ENCODE data around the gene PPP1R3A. TPM values are rescaled to one million over a fixed set of nuclear protein-coding genes. Genes with fewer than 3 reads are reported as not detected.

The PPP1R3A gene
- polyA plus RNA-seq, 3 donors from 2014 or later: not detected

DNA sequence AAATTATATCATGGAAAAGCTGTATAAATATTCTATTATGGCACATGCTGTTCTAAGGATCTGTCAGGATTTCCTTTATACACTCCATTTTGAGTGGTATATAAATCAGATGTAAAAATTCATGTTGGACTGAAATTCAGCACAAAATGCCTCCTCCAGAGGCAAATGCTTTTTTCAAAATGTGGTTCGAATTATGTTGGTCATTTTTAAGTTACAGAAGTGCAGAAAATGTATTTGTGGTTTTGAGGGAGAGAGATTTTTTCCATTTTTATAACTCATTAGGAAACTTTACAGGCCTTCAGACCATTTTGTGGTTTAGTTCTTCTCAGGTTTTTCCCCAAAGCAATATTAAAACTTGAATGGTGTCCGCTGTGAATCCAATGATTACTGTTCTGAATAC lies 2.9 kb downstream of the PPP1R3A start:
- H3K4me3 Mint-ChIP-seq: no peak overlapping the region
- peaks cover 4 to 11% (median 8%) of the 10 kb centered on the region in 6 donors for H3K9me3 Mint-ChIP-seq
- no peaks in the 10 kb centered on the region for H3K27me3 Mint-ChIP-seq (ENCODE audit: low read depth in 3 of 3)
- H3K36me3 Mint-ChIP-seq: no peaks in the 10 kb centered on the region
- no peak for DNase-seq
- no peaks in the 10 kb centered on the region for H3K4me1 Mint-ChIP-seq
- H3K27ac Mint-ChIP-seq: no peak overlapping the region

DNA sequence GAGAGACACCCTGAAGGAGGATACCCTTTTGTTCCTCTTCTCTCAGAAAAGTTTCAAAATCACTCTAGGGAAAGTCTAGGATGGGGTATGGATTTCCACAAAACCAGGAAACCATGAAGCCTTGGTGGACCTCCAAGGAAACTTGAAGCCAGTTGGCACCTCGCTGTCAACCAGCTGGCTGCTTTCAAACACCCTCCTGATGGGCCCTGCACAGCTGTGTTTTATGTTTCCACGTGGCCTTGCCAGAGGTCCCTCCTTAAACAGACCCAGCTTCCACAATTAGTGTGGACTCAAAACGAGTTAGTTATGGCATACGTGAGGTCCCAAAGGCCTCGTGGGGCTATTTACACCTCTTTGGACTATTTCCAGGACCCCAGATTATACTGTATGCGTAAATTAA lies 5.9 kb downstream of the PPP1R3A start:
- Mint-ChIP-seq H3K36me3 (no peaks in the 10 kb centered on the region), H3K27me3 (ENCODE audit: low read depth in 3 of 3) (peaks cover 0 to 3% (median 0%) of the 10 kb centered on the region in 3 donors), H3K27ac (no peak overlapping the region), H3K9me3 (peaks cover 3 to 13% (median 6%) of the 10 kb centered on the region in 6 donors), H3K4me3 (no peak overlapping the region), H3K4me1 (no peaks in the 10 kb centered on the region)
- DNase-seq: no peak

DNA sequence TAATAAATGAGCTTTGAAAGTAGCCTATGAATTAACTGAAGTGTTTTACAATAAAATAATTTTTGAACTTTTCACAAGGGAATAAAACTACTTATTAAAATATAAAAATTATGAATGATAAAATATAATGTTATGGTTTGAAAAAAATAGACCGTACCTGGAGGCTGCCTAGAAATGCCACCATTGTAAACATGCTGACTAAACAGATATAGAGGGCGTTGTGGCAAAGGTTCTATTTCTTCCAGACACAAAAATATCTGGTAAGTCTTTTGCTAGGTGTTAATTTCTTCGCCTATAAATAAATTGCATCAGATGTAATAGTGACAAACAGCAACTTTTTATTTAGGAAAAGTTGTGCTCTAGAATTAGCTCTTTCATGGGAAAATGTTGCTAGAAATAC lies 11.2 kb downstream of the PPP1R3A start:
- H3K4me1 Mint-ChIP-seq: no peaks in the 10 kb centered on the region
- no peak for DNase-seq

DNA sequence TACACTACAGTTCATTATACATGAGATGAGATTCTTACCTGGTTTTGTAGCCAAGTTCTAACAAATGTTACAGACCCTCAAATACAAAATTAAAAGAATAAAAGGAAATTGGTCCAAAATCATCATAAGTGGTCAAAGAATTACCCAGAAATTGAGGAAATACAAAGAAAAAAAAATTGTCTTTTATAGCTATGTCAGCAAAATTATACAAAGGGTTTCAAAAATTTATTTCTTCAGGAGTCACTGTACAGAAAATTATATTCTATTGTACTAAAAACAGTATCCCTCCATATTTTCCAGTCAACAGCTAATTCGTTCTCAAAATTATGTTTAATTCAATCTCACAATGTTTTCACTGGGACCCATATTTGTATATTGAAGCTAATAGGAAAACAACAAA lies 14.3 kb downstream of the PPP1R3A start:
- DNase-seq: no peak
- peaks cover 3 to 14% (median 6%) of the 10 kb centered on the region in 6 donors for H3K9me3 Mint-ChIP-seq
- H3K36me3 Mint-ChIP-seq: no peaks in the 10 kb centered on the region
- H3K4me3 Mint-ChIP-seq: no peak overlapping the region
- H3K27me3 Mint-ChIP-seq (ENCODE audit: low read depth in 3 of 3): no peaks in the 10 kb centered on the region
- no peak overlapping the region for H3K27ac Mint-ChIP-seq
- H3K4me1 Mint-ChIP-seq: no peaks in the 10 kb centered on the region

More for the DNA sequence above, 11.2 kb downstream of the PPP1R3A start:
- Mint-ChIP-seq H3K27ac (no peak overlapping the region), H3K36me3 (no peaks in the 10 kb centered on the region), H3K27me3 (ENCODE audit: low read depth in 3 of 3) (peaks cover 0 to 3% (median 0%) of the 10 kb centered on the region in 3 donors), H3K4me3 (no peak overlapping the region), H3K9me3 (peaks cover 5 to 19% (median 8%) of the 10 kb centered on the region in 6 donors)

DNA sequence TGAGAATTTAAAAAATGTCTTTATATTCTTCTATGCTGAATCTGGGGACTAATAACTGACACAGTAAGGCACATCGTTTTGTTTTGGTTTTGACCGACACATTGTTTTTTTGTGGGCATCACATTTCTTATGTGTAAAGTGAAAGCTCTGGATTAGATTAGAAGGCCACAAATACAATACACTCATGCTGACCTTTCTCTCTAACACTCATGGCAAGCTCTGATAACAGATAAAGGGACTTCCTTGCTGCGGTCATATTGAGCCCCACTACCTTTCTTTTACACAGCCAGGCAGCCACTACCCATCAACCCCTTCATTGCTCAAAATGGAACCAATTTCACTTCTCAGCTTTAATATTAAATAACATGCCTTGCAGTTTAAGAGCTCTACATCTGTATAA lies 26.0 kb downstream of the PPP1R3A start:
- H3K9me3 Mint-ChIP-seq: peaks cover 0 to 42% (median 18%) of the 10 kb centered on the region in 6 donors
- DNase-seq: no peak

DNA sequence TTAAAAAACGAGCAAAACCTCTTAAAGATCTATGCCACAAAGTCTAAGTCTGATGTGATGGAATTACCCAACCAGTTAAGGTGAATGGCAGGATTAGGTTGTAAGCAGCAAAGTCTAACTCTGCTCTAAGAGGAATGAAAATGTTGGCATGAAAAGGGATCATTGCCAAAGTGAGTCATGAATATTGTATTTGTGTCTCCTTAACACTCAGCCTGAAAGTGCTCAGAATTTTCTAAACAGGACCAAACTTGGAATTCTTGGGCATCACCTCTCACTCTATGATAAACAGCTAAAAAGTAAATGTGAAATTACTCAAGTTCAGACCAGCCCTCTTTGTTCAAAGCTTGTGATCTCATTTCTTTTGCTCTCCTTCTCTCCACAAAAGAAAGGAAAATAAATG lies 27.0 kb downstream of the PPP1R3A start:
- no peaks in the 10 kb centered on the region for H3K4me1 Mint-ChIP-seq
- H3K9me3 Mint-ChIP-seq: peaks cover 0 to 37% (median 17%) of the 10 kb centered on the region in 6 donors
- H3K36me3 Mint-ChIP-seq: no peaks in the 10 kb centered on the region
- no peak overlapping the region for H3K4me3 Mint-ChIP-seq
- no peak overlapping the region for H3K27ac Mint-ChIP-seq
- no peak for DNase-seq
- peaks cover 0 to 2% (median 1%) of the 10 kb centered on the region in 3 donors for H3K27me3 Mint-ChIP-seq (ENCODE audit: low read depth in 3 of 3)

More for the DNA sequence above, 26.0 kb downstream of the PPP1R3A start:
- no peak overlapping the region for H3K27ac Mint-ChIP-seq
- H3K4me1 Mint-ChIP-seq: no peaks in the 10 kb centered on the region
- no peak overlapping the region for H3K4me3 Mint-ChIP-seq
- peaks cover 0 to 4% (median 2%) of the 10 kb centered on the region in 3 donors for H3K27me3 Mint-ChIP-seq (ENCODE audit: low read depth in 3 of 3)
- no peaks in the 10 kb centered on the region for H3K36me3 Mint-ChIP-seq

DNA sequence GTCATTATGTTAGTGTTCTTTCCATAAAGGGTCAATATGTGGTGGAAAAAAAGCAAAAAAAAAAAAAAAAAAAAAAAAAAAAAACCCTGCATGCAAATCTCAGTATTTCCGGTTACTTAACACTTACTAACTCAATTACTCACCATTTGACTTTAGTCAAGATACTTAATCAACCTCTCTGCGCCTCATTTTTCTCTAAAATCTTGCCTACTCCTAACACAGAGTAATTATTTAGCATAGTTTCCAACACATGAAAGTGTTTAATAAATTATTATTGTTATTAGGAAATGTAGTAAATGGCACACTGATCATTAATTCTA lies 27.8 kb downstream of the PPP1R3A start:
- no peak for DNase-seq
- Mint-ChIP-seq H3K36me3 (no peaks in the 10 kb centered on the region), H3K4me3 (no peak overlapping the region), H3K9me3 (peaks cover 0 to 37% (median 17%) of the 10 kb centered on the region in 6 donors), H3K27ac (no peak overlapping the region), H3K4me1 (no peaks in the 10 kb centered on the region), H3K27me3 (ENCODE audit: low read depth in 3 of 3) (peaks cover 0 to 2% (median 1%) of the 10 kb centered on the region in 3 donors)

DNA sequence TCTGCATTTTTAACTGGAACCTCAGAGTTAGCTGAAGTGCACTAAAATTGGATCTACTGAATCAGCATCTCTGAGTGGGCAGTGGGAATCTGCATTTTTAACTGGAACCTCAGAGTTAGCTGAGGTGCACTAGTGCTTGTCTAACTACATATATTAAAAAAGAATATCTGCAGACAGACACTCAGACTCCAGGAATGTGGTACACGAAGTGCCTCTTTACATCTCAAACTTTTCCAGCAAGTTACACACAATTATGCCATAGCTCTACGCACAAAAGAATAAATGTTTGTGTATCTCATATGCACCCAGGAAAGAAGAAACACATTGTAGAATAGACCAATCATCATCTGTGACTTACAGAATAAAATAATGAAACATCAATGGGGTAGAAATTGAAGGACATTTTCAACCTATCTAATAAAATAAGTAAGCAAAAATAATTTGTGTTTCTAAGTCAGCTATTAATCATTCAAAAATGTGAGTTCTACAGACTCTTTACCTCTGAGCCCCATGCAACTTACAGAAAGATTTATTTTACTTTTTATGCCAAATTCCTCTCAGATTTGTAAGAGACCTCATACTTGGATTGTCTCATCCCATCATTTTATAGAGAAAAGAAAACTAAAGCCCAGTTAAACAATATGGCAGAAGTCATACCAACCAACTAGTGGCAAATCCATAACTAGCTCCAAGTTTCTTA lies 28.3 kb downstream of the PPP1R3A start:
- Mint-ChIP-seq H3K27ac (no peak overlapping the region), H3K9me3 (peaks cover under 1 to 37% (median 17%) of the 10 kb centered on the region in 6 donors), H3K4me1 (no peaks in the 10 kb centered on the region), H3K36me3 (no peaks in the 10 kb centered on the region), H3K27me3 (ENCODE audit: low read depth in 3 of 3) (peaks cover 0 to 2% (median 1%) of the 10 kb centered on the region in 3 donors), H3K4me3 (no peak overlapping the region)
- DNase-seq: no peak

DNA sequence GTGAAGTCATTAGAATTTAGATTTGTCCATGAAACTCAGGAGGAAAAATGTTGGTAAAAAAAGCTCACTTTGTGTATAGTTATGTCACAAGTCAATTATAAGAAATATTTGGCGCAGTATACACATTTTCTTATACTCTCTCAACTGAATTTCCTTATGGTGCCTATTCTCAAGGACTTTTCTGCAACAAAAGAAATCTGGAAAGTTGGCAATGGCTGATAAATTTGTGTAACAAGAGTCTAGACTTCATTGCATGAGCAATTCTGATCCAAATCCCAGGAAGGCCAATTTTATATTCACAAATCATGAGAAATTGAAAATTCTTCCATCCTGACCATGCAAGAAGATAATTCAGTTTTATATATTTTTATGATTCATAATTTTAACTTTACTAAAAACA lies 35.7 kb downstream of the PPP1R3A start:
- Mint-ChIP-seq H3K4me1 (no peaks in the 10 kb centered on the region), H3K9me3 (peaks cover 7 to 35% (median 25%) of the 10 kb centered on the region in 6 donors), H3K27ac (no peak overlapping the region), H3K27me3 (ENCODE audit: low read depth in 3 of 3) (no peaks in the 10 kb centered on the region), H3K36me3 (no peaks in the 10 kb centered on the region), H3K4me3 (no peak overlapping the region)
- DNase-seq: no peak

DNA sequence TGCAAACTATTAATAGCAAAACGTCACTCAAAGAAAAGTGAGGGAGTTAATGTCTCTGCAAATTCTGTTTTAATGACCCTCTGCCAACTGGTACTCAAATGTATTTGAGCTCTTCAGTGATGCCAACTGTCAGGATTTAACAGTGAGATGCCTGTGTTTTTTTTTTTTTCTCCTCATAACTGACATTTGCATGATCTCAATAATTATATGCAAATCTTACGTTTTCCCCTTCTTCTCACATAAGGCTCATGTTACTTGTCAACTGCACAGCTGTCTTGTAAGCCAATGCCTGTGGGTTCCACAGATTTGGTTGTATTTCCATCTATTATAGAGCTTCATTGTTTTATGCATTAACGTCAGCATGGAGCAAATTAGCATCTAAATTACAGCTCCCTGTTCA lies 38.2 kb downstream of the PPP1R3A start:
- Mint-ChIP-seq H3K4me3 (no peak overlapping the region), H3K36me3 (no peaks in the 10 kb centered on the region), H3K4me1 (no peaks in the 10 kb centered on the region), H3K27me3 (ENCODE audit: low read depth in 3 of 3) (no peaks in the 10 kb centered on the region), H3K9me3 (peaks cover 7 to 44% (median 22%) of the 10 kb centered on the region in 6 donors), H3K27ac (no peak overlapping the region)
- no peak for DNase-seq

DNA sequence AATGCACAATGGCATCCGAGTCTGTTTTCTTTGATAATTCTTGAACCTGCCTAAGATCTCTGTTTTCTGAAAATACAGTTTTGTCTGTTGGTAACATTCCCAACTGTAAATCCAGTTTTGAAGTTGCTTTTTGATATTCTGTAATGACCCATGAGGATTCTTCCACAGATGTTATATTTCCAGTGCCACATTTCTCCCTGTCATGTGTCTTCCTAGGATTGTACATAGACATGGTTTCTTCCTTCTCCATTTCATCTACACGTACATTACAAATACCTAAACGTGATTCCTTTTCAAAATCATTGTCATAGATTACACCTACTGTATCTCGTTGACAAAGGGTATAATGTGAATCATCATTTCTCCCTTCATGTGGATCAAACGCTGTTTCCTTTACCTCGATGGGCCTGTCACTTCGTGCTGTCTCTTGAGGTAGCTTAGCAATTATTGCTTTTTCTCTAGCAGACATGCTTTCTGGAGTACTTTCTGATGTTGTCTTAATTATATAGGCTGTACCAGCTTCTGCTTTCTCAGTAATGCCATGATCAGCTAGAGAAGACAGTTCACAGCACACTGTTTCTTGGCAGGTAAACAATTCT lies 40.3 kb downstream of the PPP1R3A start:
- Mint-ChIP-seq H3K9me3 (peaks cover 3 to 43% (median 23%) of the 10 kb centered on the region in 6 donors), H3K36me3 (peaks cover 0 to 4% (median 0%) of the 10 kb centered on the region in 3 donors), H3K27ac (no peak overlapping the region), H3K4me1 (no peaks in the 10 kb centered on the region), H3K4me3 (no peak overlapping the region), H3K27me3 (ENCODE audit: low read depth in 3 of 3) (no peaks in the 10 kb centered on the region)
- no peak for DNase-seq

DNA sequence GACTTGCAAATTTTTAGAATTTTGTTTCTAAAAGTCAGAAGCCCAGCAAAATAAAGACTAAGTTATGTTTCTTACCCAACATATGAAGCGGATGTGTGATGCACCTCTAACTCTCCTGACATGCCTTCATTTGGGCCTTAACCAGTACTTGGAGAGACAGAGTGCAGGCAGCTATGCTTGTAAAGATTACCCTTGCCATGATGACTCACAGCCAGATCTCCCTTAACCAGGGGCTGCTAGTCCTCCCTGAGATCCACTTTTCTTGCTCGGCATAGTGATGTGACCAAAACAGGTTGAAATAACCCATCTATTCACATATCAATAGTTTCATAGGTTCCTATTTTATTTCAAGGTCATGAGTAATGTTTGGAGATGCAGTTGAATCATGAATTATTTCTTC lies 43.6 kb downstream of the PPP1R3A start:
- Mint-ChIP-seq H3K27ac (no peak overlapping the region), H3K4me3 (no peak overlapping the region), H3K9me3 (peaks cover 10 to 50% (median 23%) of the 10 kb centered on the region in 6 donors), H3K36me3 (peaks cover 0 to 4% (median 0%) of the 10 kb centered on the region in 3 donors), H3K27me3 (ENCODE audit: low read depth in 3 of 3) (peaks cover 0 to 2% (median 0%) of the 10 kb centered on the region in 3 donors), H3K4me1 (no peaks in the 10 kb centered on the region)
- no peak for DNase-seq

DNA sequence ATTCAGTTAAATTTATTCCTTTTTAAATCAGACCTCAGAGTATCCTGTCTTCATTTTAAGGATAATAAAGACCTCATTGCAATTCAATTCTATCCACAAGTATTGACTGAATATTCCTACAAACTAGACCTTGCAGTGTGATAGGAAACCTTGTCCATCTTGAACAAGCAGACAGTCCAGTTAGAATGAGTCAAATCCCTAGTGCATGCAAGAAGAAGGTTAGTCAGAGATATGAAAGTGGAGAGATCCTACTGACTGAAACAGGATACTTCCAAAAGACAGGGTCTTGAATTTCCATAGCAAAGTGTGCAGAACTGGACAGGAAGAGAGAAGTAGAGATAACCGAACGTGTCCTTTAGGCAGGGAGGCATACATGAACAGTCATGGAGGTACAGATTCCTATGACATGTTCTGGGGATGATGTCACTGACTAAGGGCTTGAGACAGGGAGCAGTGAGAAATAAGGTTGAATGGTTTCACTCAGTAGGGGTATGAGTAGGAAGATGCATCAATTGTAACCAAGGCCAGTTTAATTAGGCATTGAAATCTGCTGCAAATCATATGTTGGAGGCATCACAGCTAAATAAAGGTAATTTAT lies 45.2 kb downstream of the PPP1R3A start:
- Mint-ChIP-seq H3K36me3 (peaks cover 0 to 4% (median 0%) of the 10 kb centered on the region in 3 donors), H3K4me3 (no peak overlapping the region), H3K27me3 (ENCODE audit: low read depth in 3 of 3) (peaks cover 0 to 2% (median 0%) of the 10 kb centered on the region in 3 donors), H3K9me3 (peaks cover 13 to 35% (median 18%) of the 10 kb centered on the region in 6 donors), H3K27ac (no peak overlapping the region), H3K4me1 (no peaks in the 10 kb centered on the region)
- DNase-seq: no peak

DNA sequence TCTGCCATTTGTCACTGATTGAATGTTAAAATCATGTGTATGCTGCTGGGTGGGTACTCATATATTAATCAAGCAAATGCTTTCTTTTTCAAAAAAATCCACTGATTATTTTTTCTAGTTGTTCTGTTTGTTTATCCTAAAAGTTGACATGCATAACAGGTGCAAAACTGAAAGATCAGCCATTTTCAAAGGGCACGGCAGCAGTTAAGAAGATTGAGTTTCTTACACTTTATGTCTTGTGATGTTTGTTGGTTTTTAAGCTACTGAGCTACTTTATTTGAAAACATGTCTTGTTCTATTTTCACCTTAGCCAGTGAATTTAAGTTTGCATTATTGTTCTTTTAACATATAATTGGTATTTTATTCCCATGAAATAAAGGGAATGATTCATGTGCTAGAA lies 45.8 kb downstream of the PPP1R3A start:
- no peak for DNase-seq
- peaks cover 12 to 28% (median 15%) of the 10 kb centered on the region in 6 donors for H3K9me3 Mint-ChIP-seq
- no peaks in the 10 kb centered on the region for H3K4me1 Mint-ChIP-seq
- no peak overlapping the region for H3K4me3 Mint-ChIP-seq
- H3K27me3 Mint-ChIP-seq (ENCODE audit: low read depth in 3 of 3): peaks cover 0 to 2% (median 0%) of the 10 kb centered on the region in 3 donors
- H3K27ac Mint-ChIP-seq: no peak overlapping the region
- H3K36me3 Mint-ChIP-seq: peaks cover 0 to 4% (median 0%) of the 10 kb centered on the region in 3 donors
